Liver (tissue), 9 donors: ENCODE data around the gene CYP11A1. TPM values are rescaled to one million over a fixed set of nuclear protein-coding genes. Genes with fewer than 3 reads are reported as not detected.

Experiments used
- DNase-seq: peaks from one replicate; pipeline ENCODE4 v3.0.0-alpha.2; 2017; ENCODE audit warnings: low spot score
- H3K27ac ChIP-seq, 2 donors: one replicate each; pipeline ENCODE4 v1.7.0; 2013; ENCODE audit warnings: inconsistent platforms in 2 of 2, low read length in 2 of 2, control low read depth in 1 of 2, low read depth in 1 of 2, mild to moderate bottlenecking in 1 of 2
- H3K27me3 ChIP-seq, 4 donors: one replicate each; pipeline versions ENCODE4 v1.6.1 to v1.7.0; 2013; ENCODE audit warnings: low read length in 3 of 4, inconsistent platforms in 1 of 4, mild to moderate bottlenecking in 1 of 4, moderate library complexity in 1 of 4; ENCODE audit not compliant: control insufficient read depth in 4 of 4, insufficient read depth in 4 of 4
- H3K36me3 ChIP-seq, 4 donors: one replicate each; pipeline versions ENCODE4 v1.6.1 to v1.7.0; 2013; ENCODE audit warnings: low read length in 3 of 4, mild to moderate bottlenecking in 3 of 4, low read depth in 1 of 4, moderate library complexity in 1 of 4; ENCODE audit not compliant: control insufficient read depth in 4 of 4, insufficient read depth in 3 of 4
- H3K4me1 ChIP-seq, 4 donors: one replicate each; pipeline versions ENCODE4 v1.6.1 to v1.7.0; 2013; ENCODE audit warnings: low read length in 3 of 4, mild to moderate bottlenecking in 3 of 4, moderate library complexity in 1 of 4; ENCODE audit not compliant: control insufficient read depth in 4 of 4, insufficient read depth in 4 of 4
- H3K4me3 ChIP-seq, 3 donors: one replicate each; pipeline versions ENCODE4 v1.6.1 to v1.7.0; 2013; ENCODE audit warnings: low read length in 3 of 3, control low read depth in 1 of 3, low read depth in 1 of 3, mild to moderate bottlenecking in 1 of 3
- H3K9ac ChIP-seq, 2 donors: one replicate each; pipeline ENCODE4 v1.7.0; 2013; ENCODE audit warnings: low read length in 2 of 2, mild to moderate bottlenecking in 2 of 2, moderate library complexity in 2 of 2, control low read depth in 1 of 2, low read depth in 1 of 2
- H3K9me3 ChIP-seq, 4 donors: one replicate each; pipeline versions ENCODE4 v1.6.1 to v1.7.0; 2013; ENCODE audit warnings: low read length in 3 of 4; ENCODE audit not compliant: control insufficient read depth in 4 of 4
- EGR1 ChIP-seq, 2 donors: IDR thresholded peaks; 2 replicates each; pipeline ENCODE4 v1.6.1; 2016 to 2018; ENCODE audit warnings: antibody characterized with exemption in 2 of 2, low read depth in 2 of 2
- FOXA1 ChIP-seq: IDR thresholded peaks from 2 replicates; pipeline ENCODE4 v1.6.1; 2016; ENCODE audit warnings: antibody characterized with exemption
- FOXA2 ChIP-seq: IDR thresholded peaks from 2 replicates; pipeline ENCODE4 v1.6.1; 2016; ENCODE audit warnings: antibody characterized with exemption
- GABPA ChIP-seq, 2 donors: IDR thresholded peaks in 1 of 2; conservative IDR thresholded peaks in 1 of 2; 2 replicates each; pipeline ENCODE4 v1.6.1; 2016; ENCODE audit warnings: antibody characterized with exemption in 2 of 2, mild to moderate bottlenecking in 1 of 2, moderate library complexity in 1 of 2
- HNF4A ChIP-seq, 2 donors: conservative IDR thresholded peaks; 2 replicates each; pipeline ENCODE4 v1.6.1; 2016; ENCODE audit warnings: antibody characterized with exemption in 2 of 2, mild to moderate bottlenecking in 2 of 2
- HNF4G ChIP-seq: IDR thresholded peaks from 2 replicates; pipeline ENCODE4 v1.6.1; 2016; ENCODE audit warnings: antibody characterized with exemption
- JUND ChIP-seq, 2 donors: IDR thresholded peaks; 2 replicates each; pipeline ENCODE4 v1.6.1; 2016; ENCODE audit warnings: antibody characterized with exemption in 2 of 2
- NR2F2 ChIP-seq: IDR thresholded peaks from 2 replicates; pipeline ENCODE4 v1.6.1; 2016; ENCODE audit warnings: antibody characterized with exemption
- RAD21 ChIP-seq, 2 donors: IDR thresholded peaks; 2 replicates each; pipeline ENCODE4 v1.6.1; 2016; ENCODE audit warnings: antibody characterized with exemption in 2 of 2, mild to moderate bottlenecking in 2 of 2
- RXRA ChIP-seq, 2 donors: IDR thresholded peaks; 2 replicates each; pipeline ENCODE4 v1.6.1; 2017 to 2018; ENCODE audit warnings: antibody characterized with exemption in 2 of 2, mild to moderate bottlenecking in 1 of 2
- SP1 ChIP-seq: IDR thresholded peaks from 2 replicates; pipeline ENCODE4 v1.6.1; 2018; ENCODE audit warnings: antibody characterized with exemption, mild to moderate bottlenecking
- TAF1 ChIP-seq: conservative IDR thresholded peaks from 2 replicates; pipeline ENCODE4 v1.6.1; 2016; ENCODE audit warnings: antibody characterized with exemption, mild to moderate bottlenecking
- YY1 ChIP-seq: IDR thresholded peaks from 2 replicates; pipeline ENCODE4 v1.6.1; 2016; ENCODE audit warnings: antibody characterized with exemption, mild to moderate bottlenecking
- WGBS: extraction: QIAGEN DNeasy Blood & Tissue Kit; methylation state at CpG from one replicate; pipeline ENCODE4 v1.1.7; 2013; 5-methylcytosine and 5-hydroxymethylcytosine counted together
- polyA plus RNA-seq, 2 donors: library from polyadenylated mRNA; stranded (reverse) in 1 of 2; unstranded in 1 of 2; fragments of 200-250 nt in 1 of 2; fragments of >200 nt in 1 of 2; fragmentation: Nextera tagmentation in 1 of 2; extraction: Ambion mirVana in 1 of 2; gene quantifications; one replicate each; pipeline versions ENCODE4 v1.2.1 to v1.2.3, GENCODE V29; 2013 to 2015
- total RNA-seq, 2 donors: library from RNA; depleted of rRNA; stranded (reverse); fragments of >200 nt; gene quantifications; one replicate each; pipeline ENCODE4 v1.2.3, GENCODE V29; 2014
- TF ChIP-seq, protein P1 (sequence below): IDR thresholded peaks from 2 replicates; pipeline ENCODE4 v1.6.1; 2016; ENCODE audit warnings: antibody characterized with exemption
- TF ChIP-seq, protein P2 (sequence below): IDR thresholded peaks from 2 replicates; pipeline ENCODE4 v1.6.1; 2016; ENCODE audit warnings: antibody characterized with exemption, mild to moderate bottlenecking
- TF ChIP-seq, protein P3 (sequence below): IDR thresholded peaks from 2 replicates; pipeline ENCODE4 v1.6.1; 2016; ENCODE audit warnings: antibody characterized with exemption
- TF ChIP-seq, protein P4 (sequence below): fragments of 150-350 bp; IDR thresholded peaks from 2 replicates; pipeline ENCODE4 v1.5.1; 2017; ENCODE audit warnings: improper control_type of control experiment, low read depth, low read length; ENCODE audit not compliant: missing input control
- donor health status: healthy.
- donor health status: healthy.
- donor health status: healthy.
- donor health status: healthy.
- donor health status: healthy.

Gene CYP11A1
- total and polyA plus RNA-seq, 4 donors: 0.47 to 2.3 (median 1.9) TPM

DNA sequence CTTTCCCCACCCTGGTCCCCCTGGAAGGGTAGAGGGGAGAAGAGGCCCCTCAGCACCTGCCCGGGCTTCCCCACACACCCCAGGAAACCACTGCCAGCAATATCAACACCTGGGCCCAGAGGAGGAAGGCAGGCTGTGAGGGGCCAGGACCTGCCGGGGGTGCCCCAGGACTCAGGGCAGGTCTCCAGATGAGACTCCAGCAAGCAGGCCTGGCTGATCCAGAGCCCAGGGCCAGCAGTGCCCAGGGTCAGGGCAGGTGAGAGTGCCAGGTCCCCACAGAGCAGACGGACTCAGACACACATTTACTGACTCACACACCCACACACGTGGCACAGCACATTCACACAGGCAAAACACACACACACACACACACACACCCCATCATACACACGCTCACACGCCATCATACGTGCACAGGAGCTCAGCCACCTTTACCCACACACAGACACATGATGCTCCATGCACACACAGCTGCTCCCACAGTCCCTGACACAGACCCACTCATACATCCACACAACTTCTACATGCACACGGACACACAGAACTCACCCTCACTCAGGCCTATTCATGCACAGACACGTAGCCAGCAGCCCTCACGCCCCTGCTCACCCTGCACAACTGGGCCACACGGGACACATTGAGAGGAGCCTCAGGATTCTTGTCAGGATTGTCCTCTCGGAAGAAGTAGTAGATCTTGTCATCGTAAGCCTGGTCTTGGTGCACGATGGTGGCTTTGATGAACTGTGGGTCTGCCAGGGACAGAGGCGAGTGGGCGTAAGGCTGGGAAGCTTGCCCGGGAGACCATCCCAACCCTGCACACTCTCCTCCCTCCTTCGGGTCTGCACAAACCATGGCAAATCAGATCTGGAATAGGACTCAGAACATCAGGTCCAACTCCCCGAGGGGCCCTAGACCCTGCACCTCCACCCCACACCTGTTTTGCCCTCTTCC, 48.8 kb upstream of the CYP11A1 start:
- Histone ChIP-seq H3K4me1 (peaks cover 0 to 7% (median 2%) of the 10 kb centered on the region in 4 donors), H3K9me3 (no peaks in the 10 kb centered on the region), H3K36me3 (no peaks in the 10 kb centered on the region), H3K9ac (no peak overlapping the region), H3K27ac (no peak overlapping the region), H3K27me3 (no peaks in the 10 kb centered on the region), H3K4me3 (no peak overlapping the region)
- WGBS: 89% methylated on average over 19 of the region's 19 CpGs
- TF ChIP-seq, protein P1, sequence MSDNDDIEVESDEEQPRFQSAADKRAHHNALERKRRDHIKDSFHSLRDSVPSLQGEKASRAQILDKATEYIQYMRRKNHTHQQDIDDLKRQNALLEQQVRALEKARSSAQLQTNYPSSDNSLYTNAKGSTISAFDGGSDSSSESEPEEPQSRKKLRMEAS: no peak
- no peak for TF ChIP-seq HNF4G
- TF ChIP-seq GABPA (IDR thresholded peaks at IDR 0.05 in 1 of 2, conservative IDR thresholded peaks at IDR 0.05 in 1 of 2): no peak
- TF ChIP-seq NR2F2: no peak
- TF ChIP-seq JUND (IDR thresholded peaks at IDR 0.05): no peak
- TF ChIP-seq YY1: no peak
- TF ChIP-seq FOXA1: no peak
- no peak for TF ChIP-seq SP1
- TF ChIP-seq FOXA2: no peak
- TF ChIP-seq, protein P2, sequence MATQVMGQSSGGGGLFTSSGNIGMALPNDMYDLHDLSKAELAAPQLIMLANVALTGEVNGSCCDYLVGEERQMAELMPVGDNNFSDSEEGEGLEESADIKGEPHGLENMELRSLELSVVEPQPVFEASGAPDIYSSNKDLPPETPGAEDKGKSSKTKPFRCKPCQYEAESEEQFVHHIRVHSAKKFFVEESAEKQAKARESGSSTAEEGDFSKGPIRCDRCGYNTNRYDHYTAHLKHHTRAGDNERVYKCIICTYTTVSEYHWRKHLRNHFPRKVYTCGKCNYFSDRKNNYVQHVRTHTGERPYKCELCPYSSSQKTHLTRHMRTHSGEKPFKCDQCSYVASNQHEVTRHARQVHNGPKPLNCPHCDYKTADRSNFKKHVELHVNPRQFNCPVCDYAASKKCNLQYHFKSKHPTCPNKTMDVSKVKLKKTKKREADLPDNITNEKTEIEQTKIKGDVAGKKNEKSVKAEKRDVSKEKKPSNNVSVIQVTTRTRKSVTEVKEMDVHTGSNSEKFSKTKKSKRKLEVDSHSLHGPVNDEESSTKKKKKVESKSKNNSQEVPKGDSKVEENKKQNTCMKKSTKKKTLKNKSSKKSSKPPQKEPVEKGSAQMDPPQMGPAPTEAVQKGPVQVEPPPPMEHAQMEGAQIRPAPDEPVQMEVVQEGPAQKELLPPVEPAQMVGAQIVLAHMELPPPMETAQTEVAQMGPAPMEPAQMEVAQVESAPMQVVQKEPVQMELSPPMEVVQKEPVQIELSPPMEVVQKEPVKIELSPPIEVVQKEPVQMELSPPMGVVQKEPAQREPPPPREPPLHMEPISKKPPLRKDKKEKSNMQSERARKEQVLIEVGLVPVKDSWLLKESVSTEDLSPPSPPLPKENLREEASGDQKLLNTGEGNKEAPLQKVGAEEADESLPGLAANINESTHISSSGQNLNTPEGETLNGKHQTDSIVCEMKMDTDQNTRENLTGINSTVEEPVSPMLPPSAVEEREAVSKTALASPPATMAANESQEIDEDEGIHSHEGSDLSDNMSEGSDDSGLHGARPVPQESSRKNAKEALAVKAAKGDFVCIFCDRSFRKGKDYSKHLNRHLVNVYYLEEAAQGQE: no peak
- no peak for TF ChIP-seq EGR1 (IDR thresholded peaks at IDR 0.05; ENCODE audit: low read depth in 2 of 2)
- TF ChIP-seq RAD21 (IDR thresholded peaks at IDR 0.05): no peak
- no peak for TF ChIP-seq RXRA (IDR thresholded peaks at IDR 0.05)
- TF ChIP-seq TAF1: no peak
- DNase-seq: no peak

DNA sequence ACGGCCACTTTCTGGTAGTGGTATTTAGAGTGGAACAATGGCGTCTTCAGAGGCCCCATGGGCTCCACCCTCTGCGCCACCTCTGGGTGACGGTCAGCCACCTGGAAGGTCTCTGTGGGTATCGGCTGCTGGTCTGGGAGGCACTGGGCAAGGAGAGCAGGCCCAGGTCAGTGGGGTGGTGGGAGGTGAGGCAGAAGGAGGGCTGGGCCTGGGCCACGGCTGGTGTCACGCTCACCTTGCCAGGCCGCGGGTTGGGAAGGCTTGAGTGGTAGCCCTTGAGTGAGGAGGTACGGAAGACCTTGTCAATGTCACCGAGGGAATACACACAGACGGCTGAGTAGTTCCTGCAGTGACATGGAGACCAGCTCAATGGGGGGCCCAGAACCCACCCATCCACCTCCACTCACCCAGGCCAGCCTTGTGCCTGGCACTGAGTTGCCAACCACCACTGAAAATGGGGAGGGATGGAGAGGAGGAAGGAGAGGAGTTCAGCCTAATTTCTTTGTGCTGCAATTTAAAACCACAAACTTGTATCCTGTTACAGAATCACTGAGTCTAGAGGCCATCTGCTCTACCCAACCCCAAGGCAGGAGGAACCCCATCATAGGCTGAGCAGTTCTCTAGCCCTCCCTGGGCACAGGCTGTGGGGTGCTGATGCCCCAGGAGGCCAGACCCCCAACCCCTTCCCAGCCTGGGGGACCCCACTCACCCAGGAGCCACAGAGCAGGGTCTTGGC, 47.3 kb upstream of the CYP11A1 start:
- peaks cover 0 to 7% (median 2%) of the 10 kb centered on the region in 4 donors for H3K4me1 ChIP-seq
- H3K9me3 ChIP-seq: no peaks in the 10 kb centered on the region
- no peaks in the 10 kb centered on the region for H3K27me3 ChIP-seq
- no peak overlapping the region for H3K4me3 ChIP-seq
- DNase-seq: no peak
- H3K36me3 ChIP-seq: no peaks in the 10 kb centered on the region
- H3K27ac ChIP-seq: no peak overlapping the region
- WGBS: 96% methylated on average over 12 of the region's 12 CpGs
- H3K9ac ChIP-seq: no peak overlapping the region
- TF ChIP-seq RAD21 (IDR thresholded peaks at IDR 0.05): no peak
- no peak for TF ChIP-seq JUND (IDR thresholded peaks at IDR 0.05)
- no peak for TF ChIP-seq SP1
- no peak for TF ChIP-seq FOXA1
- no peak for TF ChIP-seq YY1
- TF ChIP-seq HNF4A (conservative IDR thresholded peaks at IDR 0.05): no peak
- no peak for TF ChIP-seq EGR1 (IDR thresholded peaks at IDR 0.05; ENCODE audit: low read depth in 2 of 2)
- no peak for TF ChIP-seq GABPA (IDR thresholded peaks at IDR 0.05 in 1 of 2, conservative IDR thresholded peaks at IDR 0.05 in 1 of 2)
- TF ChIP-seq FOXA2: no peak
- no peak for TF ChIP-seq HNF4G
- TF ChIP-seq TAF1: no peak
- TF ChIP-seq, protein P3, sequence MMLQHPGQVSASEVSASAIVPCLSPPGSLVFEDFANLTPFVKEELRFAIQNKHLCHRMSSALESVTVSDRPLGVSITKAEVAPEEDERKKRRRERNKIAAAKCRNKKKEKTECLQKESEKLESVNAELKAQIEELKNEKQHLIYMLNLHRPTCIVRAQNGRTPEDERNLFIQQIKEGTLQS: no peak
- TF ChIP-seq, protein P4, sequence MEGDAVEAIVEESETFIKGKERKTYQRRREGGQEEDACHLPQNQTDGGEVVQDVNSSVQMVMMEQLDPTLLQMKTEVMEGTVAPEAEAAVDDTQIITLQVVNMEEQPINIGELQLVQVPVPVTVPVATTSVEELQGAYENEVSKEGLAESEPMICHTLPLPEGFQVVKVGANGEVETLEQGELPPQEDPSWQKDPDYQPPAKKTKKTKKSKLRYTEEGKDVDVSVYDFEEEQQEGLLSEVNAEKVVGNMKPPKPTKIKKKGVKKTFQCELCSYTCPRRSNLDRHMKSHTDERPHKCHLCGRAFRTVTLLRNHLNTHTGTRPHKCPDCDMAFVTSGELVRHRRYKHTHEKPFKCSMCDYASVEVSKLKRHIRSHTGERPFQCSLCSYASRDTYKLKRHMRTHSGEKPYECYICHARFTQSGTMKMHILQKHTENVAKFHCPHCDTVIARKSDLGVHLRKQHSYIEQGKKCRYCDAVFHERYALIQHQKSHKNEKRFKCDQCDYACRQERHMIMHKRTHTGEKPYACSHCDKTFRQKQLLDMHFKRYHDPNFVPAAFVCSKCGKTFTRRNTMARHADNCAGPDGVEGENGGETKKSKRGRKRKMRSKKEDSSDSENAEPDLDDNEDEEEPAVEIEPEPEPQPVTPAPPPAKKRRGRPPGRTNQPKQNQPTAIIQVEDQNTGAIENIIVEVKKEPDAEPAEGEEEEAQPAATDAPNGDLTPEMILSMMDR: no peak
- no peak for TF ChIP-seq RXRA (IDR thresholded peaks at IDR 0.05)
- TF ChIP-seq NR2F2: no peak
- TF ChIP-seq, protein P2: no peak
